22Rv1 (cell line): Measurements from ENCODE around the gene ELK3.

ENCODE experiments used
- H3K27ac ChIP-seq: fragments of 450-650 bp; 2 replicates; pipeline ENCODE4 v1.5.1; 2017
- CTCF ChIP-seq: fragments of 450-650 bp; IDR thresholded peaks from 2 replicates; pipeline ENCODE4 v1.5.1; 2017; ENCODE audit warnings: mild to moderate bottlenecking
- ZFX ChIP-seq: fragments of 450-650 bp; IDR thresholded peaks from 2 replicates; pipeline ENCODE4 v1.6.1; 2017; ENCODE audit warnings: antibody characterized with exemption, borderline replicate concordance

ELK3 gene

GRCh38 chr12:96234591-96235483, 40.7 kb downstream of the ELK3 start:
- no peak overlapping the region for H3K27ac ChIP-seq
- no peak for TF ChIP-seq CTCF
- no peak for TF ChIP-seq ZFX

GRCh38 chr12:96235484-96235826, 41.3 kb downstream of the ELK3 start:
- no peak overlapping the region for H3K27ac ChIP-seq
- TF ChIP-seq ZFX (no peak), CTCF (no peak)

- no peak overlapping the region for H3K27ac ChIP-seq
- TF ChIP-seq CTCF (no peak), ZFX (no peak)
Measured at GRCh38 chr12:96236221-96236822, 42.1 kb downstream of the ELK3 start.

- TF ChIP-seq CTCF (no peak), ZFX (no peak)
- no peak overlapping the region for H3K27ac ChIP-seq
Measured at GRCh38 chr12:96237035-96237434, 42.9 kb downstream of the ELK3 start.

- no peak for TF ChIP-seq CTCF
- no peak for TF ChIP-seq ZFX
- no peak overlapping the region for H3K27ac ChIP-seq
Measured at GRCh38 chr12:96237465-96238077, 43.4 kb downstream of the ELK3 start.

GRCh38 chr12:96238336-96239047, 44.3 kb downstream of the ELK3 start:
- no peak overlapping the region for H3K27ac ChIP-seq

More at GRCh38 chr12:96238336-96239047, 44.3 kb downstream of the ELK3 start:
- TF ChIP-seq CTCF (no peak), ZFX (no peak)
